NCI-H2227 (cell line): ENCODE measurements around the gene STAM.

Experiments
- DNase-seq: peaks from one replicate; lab custom pipeline; 2025; ENCODE audit not compliant: unreplicated experiment; lab: John Stamatoyannopoulos, UW

Gene STAM

DNA sequence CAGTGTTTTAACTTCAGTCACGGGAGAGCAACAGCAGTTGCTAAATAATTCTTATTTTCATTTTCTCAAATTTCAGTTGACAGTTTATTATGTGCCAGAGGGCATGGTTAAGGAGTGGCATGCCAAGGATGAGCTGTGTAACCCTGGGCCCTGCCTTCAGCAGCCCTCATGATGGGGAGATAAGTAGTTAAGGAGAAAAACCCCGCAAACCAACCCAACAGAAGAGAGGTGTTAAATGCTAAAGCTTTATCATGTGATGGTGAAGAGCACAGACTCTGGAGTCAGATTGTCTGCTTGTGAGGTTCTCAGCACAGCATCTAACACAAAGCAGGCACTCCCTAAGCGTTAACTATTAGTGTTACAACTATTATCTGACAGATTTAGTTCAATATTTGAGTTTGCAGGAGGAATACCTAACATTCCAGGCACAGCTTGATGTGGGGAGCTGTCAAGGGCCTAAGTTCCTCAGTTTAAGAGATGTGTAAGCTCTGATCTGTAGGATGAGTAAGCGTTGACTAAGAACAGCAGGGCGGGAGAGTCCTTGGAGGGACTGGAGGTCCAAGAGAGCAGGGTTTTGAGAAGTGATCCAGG, 29.6 kb downstream of the STAM start:
- DNase-seq = no peak

DNA sequence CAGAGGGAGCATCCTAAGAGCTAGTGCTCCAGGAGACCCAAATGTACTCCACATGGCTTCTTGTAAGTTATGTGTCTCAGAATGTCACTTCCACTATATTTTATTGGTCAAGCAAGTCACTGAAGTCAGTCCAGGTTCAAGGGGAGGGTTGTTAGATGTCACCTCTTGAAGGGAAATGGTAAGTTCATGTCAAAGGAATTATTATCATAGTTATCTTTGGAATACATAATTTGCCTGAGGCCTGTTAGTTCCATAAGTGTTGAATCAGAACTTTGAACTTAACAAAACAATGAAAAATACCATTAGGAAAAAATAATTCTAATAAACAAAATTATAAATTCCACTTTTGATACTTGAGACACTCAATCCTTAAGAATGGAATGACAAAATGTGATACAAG, 30.6 kb downstream of the STAM start:
- DNase-seq = no peak

DNA sequence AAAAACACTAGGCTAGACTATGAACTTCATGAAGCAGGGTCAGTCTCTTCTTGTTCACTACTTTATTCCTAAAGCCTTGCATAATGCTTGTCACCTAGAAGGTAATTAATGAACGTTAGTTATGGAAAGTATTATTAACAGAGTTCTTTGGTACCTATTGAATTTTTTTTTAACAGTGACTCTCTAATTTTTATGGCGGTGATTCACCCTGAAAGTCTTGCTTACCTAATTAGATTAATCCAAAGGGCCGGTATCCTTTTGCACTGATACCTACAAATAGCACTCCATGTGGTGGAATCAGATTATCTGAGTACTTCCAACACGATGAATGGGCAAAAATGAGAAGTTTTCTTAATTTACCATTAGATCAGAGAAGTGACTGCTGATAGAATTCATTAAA, 31.7 kb downstream of the STAM start:
- no peak for DNase-seq

DNA sequence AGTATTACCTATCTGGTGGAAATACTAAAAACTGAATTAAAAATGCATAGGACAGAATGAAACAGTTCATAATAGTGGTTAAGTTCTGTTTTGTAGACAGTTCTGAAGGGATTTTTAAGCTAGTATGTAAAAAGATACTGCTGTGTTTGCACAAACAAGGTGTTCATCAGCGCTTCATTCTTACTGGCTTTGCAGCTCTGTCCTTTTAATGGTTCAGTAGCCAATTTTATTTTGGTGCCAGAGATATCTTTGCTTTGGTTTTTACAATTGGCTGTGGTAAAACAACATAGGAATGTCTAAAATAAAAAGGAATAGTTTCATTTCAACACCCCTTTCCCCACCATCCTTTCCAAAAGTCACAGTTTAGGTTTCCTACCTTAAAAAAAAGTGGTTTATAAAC, 33.0 kb downstream of the STAM start:
- DNase-seq = no peak

DNA sequence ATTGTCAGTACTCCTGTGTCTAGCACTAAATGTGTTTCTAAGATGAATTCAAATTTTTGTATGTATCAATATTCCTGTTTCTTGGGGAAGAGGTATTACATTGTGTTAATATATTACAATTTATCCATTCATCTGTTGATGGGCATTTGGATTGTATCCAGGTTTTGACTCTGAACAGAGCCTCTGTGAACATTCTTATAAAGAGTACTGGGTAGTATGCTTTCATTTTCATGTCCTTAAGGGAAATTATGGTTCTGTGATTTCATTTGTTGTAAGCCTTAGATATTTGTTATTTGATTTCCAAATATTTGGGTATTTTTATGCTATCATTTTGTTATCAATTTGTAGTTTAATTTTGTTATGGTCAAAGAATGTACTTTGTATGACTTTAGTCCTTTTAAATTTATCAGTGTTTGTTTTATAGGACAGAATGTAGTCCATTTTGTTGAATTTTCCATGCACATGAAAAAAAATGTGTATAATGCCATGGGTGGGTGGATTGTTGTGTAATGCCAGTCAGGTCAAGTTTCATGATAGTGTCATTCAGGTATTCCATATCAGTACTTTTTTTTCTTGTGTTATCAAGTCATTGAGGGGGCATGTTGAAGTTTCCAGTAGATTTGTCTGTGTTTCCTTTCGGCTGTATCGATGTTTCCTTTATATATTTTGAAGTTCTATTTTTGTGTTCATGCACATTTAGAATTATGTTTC, 38.4 kb downstream of the STAM start:
- DNase-seq = no peak

DNA sequence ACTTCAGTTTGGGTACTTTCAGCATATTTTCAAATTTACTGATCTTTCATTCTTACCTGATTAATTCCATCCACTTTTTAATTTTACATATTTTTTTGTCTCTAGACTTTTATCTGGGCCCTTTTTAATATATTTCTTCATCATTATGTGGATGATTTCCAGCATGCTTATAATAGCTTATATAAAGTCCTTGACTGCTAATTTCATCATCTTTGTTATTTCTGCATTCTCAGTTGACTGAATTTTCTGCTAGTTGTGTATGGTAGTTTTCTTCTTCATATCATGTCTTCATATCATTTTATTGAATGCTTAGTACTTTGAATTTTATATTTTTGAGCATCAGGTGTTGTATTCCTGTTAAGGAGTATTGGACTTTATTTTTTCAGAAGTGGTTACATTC, 39.6 kb downstream of the STAM start:
- no peak for DNase-seq

DNA sequence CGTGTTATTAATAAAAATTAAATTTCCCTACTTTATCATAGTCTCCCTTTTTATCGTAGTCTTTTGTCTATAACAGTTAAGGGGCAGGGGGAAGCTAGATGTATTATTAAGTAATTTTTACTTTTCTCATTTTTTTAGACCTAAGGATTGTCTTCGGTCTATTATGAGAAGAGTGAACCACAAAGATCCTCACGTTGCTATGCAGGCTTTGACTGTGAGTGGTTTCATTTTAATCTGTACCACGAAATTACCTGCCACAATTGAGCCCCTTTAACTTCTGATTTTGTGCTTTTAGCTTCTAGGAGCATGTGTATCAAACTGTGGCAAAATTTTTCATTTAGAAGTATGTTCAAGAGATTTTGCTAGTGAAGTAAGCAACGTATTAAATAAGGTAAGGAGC, 40.6 kb downstream of the STAM start:
- no peak for DNase-seq

DNA sequence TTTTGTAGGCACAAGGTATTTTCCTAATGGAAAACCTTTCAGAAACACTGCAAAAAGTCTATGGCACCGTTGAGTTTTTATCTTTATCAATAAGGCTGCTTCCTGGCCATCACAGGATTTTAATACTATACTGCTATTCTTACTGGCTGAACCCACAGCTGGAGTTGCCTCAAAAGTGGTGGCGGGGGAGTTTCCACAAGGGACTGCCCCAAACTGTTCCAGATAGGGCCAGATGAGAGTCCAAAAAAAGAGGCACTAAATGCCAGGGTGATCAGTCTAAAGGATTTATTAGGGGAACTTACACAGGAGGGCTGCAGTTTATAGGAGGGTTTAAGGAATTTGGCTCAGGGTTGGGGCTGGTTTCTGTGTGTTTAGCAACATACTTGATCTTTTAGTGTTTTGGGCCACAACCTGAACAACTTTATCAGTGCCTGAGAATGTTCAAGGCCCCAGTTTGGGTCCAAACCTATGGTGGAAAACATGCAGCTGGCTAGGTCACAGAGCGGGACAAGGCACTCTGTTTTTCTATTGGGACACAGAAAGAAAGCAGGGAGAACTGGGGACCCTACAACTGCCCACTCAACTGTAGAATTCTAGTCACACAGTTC, 41.4 kb downstream of the STAM start:
- DNase-seq = no peak

DNA sequence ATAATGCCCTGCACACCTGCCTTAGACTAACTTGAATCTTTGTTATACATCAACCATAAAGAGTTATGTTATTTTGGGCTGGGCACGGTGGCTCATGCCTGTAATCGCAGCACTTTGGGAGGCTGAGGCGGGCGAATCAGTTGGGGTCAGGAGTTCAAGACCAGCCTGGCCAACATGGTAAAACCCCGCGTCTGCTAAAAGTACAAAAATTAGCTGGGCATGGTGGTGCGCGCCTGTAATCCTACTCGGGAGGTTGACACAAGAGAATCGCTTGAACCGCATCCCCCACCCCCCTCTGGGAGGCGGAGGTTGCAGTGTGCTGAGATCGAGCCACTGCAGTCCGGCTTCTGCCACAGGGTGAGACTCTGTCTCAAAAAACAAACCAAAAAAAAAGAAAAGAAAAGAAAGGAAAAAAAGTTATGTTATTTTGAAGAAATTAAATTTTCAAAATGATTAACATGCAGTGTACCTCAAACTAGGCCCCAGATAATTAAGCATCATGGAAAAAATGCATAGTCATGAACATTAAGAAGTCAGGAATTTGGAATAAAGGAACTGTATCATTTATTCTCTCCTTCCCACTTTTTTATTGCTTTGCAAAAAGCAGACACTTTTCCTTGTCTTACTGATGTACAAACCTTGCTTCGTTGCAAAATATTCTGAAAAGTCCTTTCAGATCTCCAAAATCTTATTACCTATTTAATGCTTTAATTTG, 43.3 kb downstream of the STAM start:
- DNase-seq = no peak

DNA sequence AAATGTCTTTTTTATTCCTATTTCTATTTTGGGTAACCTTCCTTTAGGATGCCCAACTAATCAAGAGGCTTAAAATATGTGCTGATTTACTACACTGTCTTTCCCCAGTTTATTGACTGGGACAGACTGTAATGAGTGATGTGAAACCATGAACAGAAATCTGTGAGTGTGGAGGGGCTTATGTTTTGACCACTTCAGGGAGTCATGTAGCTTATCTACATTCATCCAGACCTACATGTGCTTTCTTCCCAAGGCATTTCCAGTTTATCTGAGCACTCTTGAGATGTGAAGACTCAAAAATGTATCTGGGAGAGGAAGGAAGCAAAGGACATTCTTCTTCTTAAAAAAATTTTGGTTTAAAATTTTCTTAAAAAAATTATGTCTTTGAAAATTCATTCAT, 45.2 kb downstream of the STAM start:
- DNase-seq = no peak

DNA sequence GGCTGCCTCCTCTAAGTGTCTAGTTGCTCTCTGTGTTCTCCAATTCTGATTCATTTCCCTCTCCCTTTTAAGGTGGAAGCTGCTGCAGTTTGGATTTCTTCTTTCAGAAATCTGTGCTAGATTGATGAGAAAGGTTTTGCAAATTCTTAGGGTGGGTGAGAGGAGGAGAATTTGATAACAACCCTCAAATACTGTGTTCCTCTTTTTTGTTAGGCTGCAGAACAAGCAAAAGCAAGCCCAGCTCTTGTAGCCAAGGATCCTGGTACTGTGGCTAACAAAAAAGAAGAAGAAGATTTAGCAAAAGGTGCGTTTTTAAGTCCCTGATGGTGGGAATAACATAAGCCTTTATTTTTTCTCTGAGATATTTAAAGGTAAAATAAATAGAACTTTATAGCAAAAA, 49.1 kb downstream of the STAM start:
- no peak for DNase-seq

DNA sequence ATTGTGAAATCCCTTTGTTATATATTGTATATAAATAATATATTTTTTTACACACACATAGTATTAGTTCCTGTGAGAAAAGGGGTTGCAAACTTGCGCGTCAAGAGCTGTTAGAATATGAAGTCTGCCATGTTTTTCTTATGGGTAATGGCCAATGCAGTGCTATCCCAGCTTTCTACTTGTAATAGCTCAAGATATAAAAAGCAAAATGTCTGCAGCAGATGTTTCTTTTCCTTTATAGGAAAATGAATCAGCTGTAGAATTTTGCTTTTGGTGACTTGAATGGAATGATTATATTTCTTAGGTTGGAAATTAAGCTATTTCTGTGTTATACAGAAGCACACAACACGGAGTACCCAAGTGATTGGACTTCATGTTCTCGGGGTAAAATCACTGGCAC, 54.7 kb downstream of the STAM start:
- DNase-seq = no peak

DNA sequence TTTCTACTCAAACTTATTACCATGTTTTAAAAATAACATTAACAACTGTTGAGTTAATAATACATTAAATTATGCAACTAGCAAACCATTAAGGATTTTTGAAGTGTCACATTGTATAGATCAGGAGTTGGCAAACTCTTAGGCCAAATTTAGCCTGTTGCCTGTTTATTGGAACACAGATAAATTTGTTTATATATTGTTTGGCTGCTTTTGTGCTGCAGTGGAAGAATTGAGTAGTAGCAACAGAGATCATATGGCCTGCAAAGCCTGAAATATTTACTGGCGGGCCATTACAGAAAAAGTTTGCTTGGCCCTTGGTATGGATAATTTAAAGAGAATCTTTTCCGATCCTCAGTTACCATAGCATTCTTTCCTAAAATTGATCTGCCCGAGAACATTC, 57.4 kb downstream of the STAM start:
- DNase-seq = no peak

DNA sequence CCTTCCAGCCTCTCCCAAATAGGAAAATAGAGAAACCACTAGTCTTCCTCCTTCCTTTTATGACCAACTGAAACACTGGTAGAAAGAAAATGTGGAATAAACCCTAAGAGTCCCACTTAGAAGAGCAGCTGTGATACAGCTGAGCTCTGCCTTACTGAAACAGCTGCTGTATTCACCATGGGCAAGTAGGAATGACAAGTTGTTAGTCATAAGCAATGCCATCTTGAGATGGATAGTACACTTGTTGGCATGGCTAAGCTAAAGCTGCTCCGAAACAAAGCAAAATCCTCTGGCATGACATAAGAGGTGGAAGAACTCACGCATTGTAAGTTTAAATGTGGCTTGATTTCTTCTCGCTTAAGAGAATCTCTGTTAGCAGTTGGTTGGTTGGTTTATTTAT, 59.8 kb downstream of the STAM start:
- DNase-seq = no peak

DNA sequence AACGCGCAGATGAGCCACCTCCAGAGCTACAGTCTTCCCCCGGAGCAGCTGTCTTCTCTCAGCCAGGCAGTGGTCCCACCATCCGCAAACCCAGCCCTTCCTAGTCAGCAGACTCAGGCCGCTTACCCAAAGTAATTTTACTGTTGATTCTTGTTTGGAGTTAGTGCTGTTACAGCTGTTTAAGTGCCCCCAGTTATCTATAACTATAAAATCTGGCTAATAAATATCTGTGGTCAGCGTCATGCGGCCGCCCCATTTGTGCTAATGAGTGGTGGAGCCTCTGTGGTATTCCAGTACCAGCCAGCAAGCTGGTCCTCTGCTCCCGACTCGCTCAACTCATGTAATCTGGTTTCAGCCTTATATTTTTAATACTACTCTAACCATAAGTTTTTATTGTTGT, 64.9 kb downstream of the STAM start:
- no peak for DNase-seq

DNA sequence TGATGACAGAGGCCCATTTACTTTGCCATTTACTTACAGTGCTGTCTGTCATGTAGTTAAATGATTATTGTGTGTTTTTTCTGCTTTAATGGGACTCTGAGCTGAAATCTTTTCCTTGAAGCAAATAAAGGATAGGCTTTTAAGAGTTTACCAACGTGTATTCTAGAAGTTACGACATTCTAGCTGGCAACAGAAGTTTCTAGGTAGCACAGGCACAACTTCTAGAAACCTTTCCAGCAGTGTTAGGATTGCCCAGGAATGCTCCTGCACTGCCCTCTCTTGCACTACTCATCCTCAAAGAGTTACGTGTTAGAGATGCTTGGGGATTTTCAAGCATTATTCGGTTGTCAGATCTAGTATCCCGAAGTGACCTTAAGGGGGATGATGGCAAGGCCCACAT, 65.5 kb downstream of the STAM start:
- DNase-seq = no peak

DNA sequence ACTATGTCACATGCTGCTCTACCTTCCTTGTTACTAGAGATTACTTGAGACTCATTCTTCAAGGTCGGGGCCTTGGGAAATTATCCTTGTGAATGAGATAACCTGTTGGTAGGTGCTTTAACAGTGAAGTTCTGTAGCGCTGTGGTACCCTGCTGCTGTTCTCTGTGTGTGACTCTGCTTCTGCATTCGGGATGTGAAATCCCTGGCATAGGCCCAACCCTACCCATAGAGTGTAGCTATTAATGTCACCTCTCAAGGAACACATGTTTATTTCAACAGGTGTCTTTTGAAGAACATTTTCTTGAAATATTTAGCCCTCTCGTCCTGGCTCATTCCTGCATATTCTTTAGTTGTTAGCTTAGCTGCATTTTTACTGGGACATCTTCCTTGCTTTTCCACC, 66.2 kb downstream of the STAM start:
- no peak for DNase-seq

DNA sequence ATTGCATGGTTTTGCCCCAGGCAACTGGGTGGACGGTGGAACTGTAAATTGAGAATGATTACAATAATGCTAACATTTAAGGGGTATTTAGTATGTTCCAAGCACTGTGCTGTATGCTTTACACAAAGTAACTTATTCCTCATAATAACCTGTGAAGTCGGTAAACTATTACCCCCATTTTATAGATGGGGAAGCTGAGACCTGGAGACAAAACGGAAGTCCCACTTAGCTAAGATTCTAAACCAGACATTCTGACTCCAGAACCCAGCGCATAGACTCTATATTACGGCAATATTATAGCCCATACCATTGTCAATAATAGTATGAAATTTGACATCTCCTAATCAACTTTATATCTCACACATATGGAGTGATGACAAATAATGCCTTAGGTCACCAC, 68.1 kb downstream of the STAM start:
- no peak for DNase-seq

DNA sequence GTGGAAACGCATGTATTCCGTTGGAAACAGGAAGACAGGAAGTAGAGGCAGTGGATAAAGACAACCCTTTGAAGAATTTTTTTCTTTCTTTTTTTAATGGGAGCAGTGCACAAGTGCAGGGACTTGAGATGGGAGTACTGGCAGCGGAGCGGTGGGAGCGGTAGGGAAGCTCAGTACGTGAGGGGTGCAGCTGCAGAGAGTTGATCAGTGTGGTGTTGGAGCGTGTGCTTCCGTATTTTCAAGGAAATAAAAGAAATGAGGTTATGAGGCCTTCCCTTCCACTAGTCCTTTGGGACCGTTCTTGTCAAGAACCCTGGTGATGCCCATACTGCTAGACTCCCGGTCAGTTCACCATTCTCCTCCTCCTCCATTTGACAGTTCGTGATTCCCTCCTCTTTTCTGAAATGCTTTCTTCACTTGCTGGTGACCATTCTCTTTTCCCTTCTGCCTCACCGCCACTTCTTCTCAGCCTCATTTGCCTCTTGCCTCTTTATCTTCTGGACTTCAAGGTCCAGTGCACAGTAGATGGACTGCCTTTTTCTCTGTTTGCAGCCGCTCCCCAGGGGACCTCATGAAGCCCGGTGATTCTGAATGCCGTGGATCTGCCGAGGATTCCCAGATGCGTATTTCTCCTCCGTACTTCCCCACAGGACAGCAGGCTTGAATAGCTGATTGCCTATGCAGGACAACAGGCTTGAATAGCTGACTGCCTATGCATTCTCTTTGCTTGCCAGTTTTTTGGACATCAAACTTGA, 68.9 kb downstream of the STAM start:
- DNase-seq = no peak

DNA sequence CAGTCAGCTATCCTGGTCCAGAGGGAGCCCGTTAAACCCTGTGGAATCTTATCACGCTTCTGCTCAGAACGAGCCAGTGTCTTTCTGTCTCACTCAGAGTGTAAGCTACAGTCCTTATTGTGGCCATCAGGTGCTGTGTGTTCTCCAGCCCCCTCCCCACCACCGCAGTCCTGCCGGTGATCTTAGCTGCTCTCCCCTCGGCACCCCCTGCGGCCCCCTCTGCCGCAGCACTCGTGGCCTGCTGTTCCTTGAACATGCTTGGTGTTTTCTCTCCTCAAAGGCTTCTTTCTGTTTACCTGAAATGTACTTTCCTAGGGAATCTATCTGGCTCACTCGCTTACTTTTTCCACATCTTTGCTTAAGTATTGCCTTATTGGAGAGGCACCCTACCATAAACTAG, 69.8 kb downstream of the STAM start:
- DNase-seq = no peak

DNA sequence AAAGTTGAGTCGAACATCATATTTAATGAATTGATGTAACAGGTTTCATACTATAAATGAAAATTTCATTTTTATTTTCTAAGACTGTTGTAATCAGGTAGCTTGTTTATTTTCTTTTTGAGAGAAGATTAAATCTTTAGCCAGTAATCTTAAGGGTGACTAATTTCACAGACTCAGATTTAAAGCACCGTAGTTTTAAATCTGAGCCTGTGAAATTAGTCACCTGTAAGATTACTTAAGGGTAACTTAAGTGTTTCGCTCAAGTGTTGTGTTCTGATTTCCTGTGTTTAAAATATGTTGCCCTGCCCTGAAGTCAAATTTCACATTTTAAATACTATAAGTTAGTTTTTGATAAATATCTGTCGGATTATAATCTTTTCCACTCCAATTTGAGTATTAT, 72.2 kb downstream of the STAM start:
- DNase-seq = no peak
